Spleen (tissue), 7 donors: ENCODE results near the gene SCLT1.

Experiments used
- POLR2A ChIP-seq, 3 donors: fragments of 450-650 bp; IDR thresholded peaks; one replicate each; pipeline ENCODE4 v1.5.1; 2017; ENCODE audit warnings: antibody characterized with exemption in 3 of 3, mild to moderate bottlenecking in 1 of 3
- POLR2AphosphoS5 ChIP-seq, 3 donors: sonication (generic); formaldehyde crosslinking; IDR thresholded peaks; one replicate each; pipeline ENCODE4 v1.5.1; 2017; ENCODE audit warnings: antibody characterized with exemption in 3 of 3
- TF ChIP-seq, protein P1 (sequence below), 11 experiments: fragments of 200-600 bp in 7 of 11; fragments of 450-650 bp in 4 of 11; sonication (generic) in 4 of 11; IDR thresholded peaks in 8 of 11; conservative IDR thresholded peaks in 3 of 11; 1 replicate in 7 of 11; 2 replicates in 4 of 11; pipeline versions ENCODE4 v1.4.0 to v1.8.0; 2016 to 2021; ENCODE audit warnings: antibody characterized with exemption in 11 of 11, inconsistent platforms in 4 of 11, mild to moderate bottlenecking in 1 of 11
- donor health status: DM: no; HTN: no; CAD: no; lungs with moderate emphysema.
- donor health status: DM: no; HTN: no; CAD: no.
- donor health status: DM: no; HTN: no; CAD: no.

DNA sequence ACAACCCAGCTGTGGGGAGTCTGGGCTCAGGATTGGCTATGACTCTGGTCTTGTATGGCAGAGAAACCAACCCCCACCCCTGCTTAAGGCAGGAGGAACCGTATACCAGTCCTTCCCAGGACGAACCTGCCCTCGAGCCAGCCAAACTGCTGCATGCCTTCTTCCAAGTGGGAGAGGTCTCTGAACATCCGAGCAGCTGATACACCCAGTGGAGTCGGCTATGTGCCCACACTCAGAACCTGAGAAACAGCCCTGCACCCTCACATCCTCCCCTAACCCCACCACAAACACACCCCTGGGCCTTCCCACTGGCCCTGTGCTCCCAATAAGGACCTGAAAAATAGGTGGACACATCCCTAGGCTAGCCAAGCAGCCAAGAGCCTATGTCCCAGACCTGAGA is 24.4 kb upstream of the SCLT1 start:
- TF ChIP-seq, protein P1, sequence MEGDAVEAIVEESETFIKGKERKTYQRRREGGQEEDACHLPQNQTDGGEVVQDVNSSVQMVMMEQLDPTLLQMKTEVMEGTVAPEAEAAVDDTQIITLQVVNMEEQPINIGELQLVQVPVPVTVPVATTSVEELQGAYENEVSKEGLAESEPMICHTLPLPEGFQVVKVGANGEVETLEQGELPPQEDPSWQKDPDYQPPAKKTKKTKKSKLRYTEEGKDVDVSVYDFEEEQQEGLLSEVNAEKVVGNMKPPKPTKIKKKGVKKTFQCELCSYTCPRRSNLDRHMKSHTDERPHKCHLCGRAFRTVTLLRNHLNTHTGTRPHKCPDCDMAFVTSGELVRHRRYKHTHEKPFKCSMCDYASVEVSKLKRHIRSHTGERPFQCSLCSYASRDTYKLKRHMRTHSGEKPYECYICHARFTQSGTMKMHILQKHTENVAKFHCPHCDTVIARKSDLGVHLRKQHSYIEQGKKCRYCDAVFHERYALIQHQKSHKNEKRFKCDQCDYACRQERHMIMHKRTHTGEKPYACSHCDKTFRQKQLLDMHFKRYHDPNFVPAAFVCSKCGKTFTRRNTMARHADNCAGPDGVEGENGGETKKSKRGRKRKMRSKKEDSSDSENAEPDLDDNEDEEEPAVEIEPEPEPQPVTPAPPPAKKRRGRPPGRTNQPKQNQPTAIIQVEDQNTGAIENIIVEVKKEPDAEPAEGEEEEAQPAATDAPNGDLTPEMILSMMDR (IDR thresholded peaks at IDR 0.05 in 8 of 11, conservative IDR thresholded peaks at IDR 0.05 in 3 of 11), result no peak
- TF ChIP-seq POLR2A (IDR thresholded peaks at IDR 0.05) (no peak), POLR2AphosphoS5 (IDR thresholded peaks at IDR 0.05) (no peak)
